Muscle of leg (tissue), 11 donors: ENCODE results near the gene CYFIP2. TPM values are rescaled to one million over a fixed set of nuclear protein-coding genes. Genes with fewer than 3 reads are reported as not detected.
A peak's percentile ranks its signal among the peaks of the same experiment; 100 is the strongest.

Source experiments
- DNase-seq: peaks from one replicate; pipeline ENCODE4 v3.0.0; 2013
- H3K27ac ChIP-seq: one replicate; pipeline ENCODE4 v1.5.1; 2013; ENCODE audit warnings: mild to moderate bottlenecking, low read length, control low read depth
- H3K27me3 ChIP-seq: one replicate; pipeline ENCODE4 v1.6.1; 2013; ENCODE audit warnings: low read length; ENCODE audit not compliant: control insufficient read depth, insufficient read depth
- H3K36me3 ChIP-seq: one replicate; pipeline ENCODE4 v1.6.1; 2013; ENCODE audit warnings: low read length; ENCODE audit not compliant: control insufficient read depth, insufficient read depth
- H3K4me1 ChIP-seq: one replicate; pipeline ENCODE4 v1.6.1; 2013; ENCODE audit warnings: low read length; ENCODE audit not compliant: control insufficient read depth, insufficient read depth
- H3K4me3 ChIP-seq: one replicate; pipeline ENCODE4 v1.5.1; 2013; ENCODE audit warnings: low read length, control low read depth
- H3K9me3 ChIP-seq: replicated peaks from 2 replicates; pipeline ENCODE4 v1.6.1; 2013; ENCODE audit warnings: low read depth, low read length; ENCODE audit not compliant: control insufficient read depth
- WGBS: methylation state at CpG from one replicate; pipeline ENCODE4 v1.1.5; 2013; ENCODE audit warnings: missing lambda C conversion rate; ENCODE audit not compliant: insufficient coverage; 5-methylcytosine and 5-hydroxymethylcytosine counted together
- polyA plus RNA-seq, 8 donors: library from polyadenylated mRNA; unstranded; fragments of 120-200 nt; gene quantifications; one replicate each; pipeline versions ENCODE4 v1.2.1 to v1.2.3, GENCODE V29; 2013; ENCODE audit warnings: inconsistent platforms in 1 of 8, low replicate concordance in 1 of 8; ENCODE audit not compliant: insufficient read length in 8 of 8, insufficient read depth in 1 of 8
- total RNA-seq: library from RNA; stranded (reverse); fragments of 120-200 nt; gene quantifications from one replicate; pipeline ENCODE4 v1.2.4, GENCODE V29; 2013

Gene CYFIP2
- total and polyA plus RNA-seq, 9 donors = 3.0 to 7.8 (median 4.4) TPM

- H3K4me1 ChIP-seq = peaks cover 11% of the 10 kb centered on the region
- no peaks in the 10 kb centered on the region for H3K36me3 ChIP-seq
- DNase-seq = peak; percentile 63
- WGBS = 0% methylated on average over 1 of the region's 6 CpGs
- no peak overlapping the region for H3K27ac ChIP-seq
- H3K4me3 ChIP-seq = no peak overlapping the region
- no peaks in the 10 kb centered on the region for H3K9me3 ChIP-seq
- H3K27me3 ChIP-seq = no peaks in the 10 kb centered on the region
Observed at GRCh38 chr5:157370967-157371366, 105.0 kb downstream of the CYFIP2 start.

GRCh38 chr5:157371655-157372471, 105.9 kb downstream of the CYFIP2 start:
- WGBS = no CpG with 5 or more reads among the region's 5 CpGs
- H3K27me3 ChIP-seq = no peaks in the 10 kb centered on the region
- no peak overlapping the region for H3K27ac ChIP-seq
- no peak overlapping the region for H3K4me3 ChIP-seq
- no peaks in the 10 kb centered on the region for H3K9me3 ChIP-seq
- peaks cover 9% of the 10 kb centered on the region for H3K4me1 ChIP-seq
- H3K36me3 ChIP-seq = no peaks in the 10 kb centered on the region
- DNase-seq = no peak

DNA sequence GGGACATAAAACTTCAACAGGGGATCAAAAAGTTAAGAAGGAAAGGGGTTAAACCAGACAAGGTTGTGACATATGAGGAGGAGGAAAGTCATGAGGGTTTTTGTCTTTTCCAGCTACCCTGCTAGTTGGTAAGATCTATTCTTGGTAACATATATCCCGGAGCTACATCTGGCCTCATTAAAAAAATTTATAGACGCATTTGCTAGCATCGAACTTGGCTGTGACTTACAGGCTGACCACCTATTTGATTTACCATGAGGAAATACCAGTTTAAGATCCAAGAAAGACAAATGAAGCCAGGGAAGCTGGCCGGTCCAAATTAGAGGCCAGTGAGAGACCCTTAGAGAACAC, 106.5 kb downstream of the CYFIP2 start:
- peaks cover 7% of the 10 kb centered on the region for H3K4me1 ChIP-seq
- H3K27me3 ChIP-seq = no peaks in the 10 kb centered on the region
- H3K9me3 ChIP-seq = no peaks in the 10 kb centered on the region
- H3K36me3 ChIP-seq = no peaks in the 10 kb centered on the region
- no peak overlapping the region for H3K27ac ChIP-seq
- H3K4me3 ChIP-seq = no peak overlapping the region
- 10% methylated on average over 2 of the region's 4 CpGs for WGBS
- no peak for DNase-seq

DNA sequence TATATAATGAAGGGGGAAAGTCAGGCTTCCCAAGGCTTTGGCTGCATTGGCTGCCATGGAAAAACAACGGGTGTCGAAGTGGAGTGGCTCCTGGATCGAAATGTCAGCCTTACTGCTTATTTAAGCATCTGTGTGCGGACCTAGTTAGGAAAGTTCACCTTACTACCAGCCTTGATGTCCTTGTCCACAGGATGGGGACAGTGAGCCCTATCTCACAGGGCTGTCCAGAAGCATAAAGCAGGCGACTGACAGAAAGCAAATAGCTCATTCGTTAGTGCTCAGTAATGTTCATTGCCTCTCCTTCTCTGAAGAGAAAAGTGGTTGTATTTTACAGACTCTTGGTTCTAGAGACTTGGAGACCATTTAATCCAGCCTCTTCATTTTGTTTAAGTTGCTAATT, 112.6 kb downstream of the CYFIP2 start:
- peaks cover 3% of the 10 kb centered on the region for H3K4me1 ChIP-seq
- DNase-seq = no peak
- H3K27me3 ChIP-seq = no peaks in the 10 kb centered on the region
- 88% methylated on average over 3 of the region's 6 CpGs for WGBS
- H3K27ac ChIP-seq = no peak overlapping the region
- H3K9me3 ChIP-seq = no peaks in the 10 kb centered on the region
- H3K36me3 ChIP-seq = no peaks in the 10 kb centered on the region
- H3K4me3 ChIP-seq = no peak overlapping the region

DNA sequence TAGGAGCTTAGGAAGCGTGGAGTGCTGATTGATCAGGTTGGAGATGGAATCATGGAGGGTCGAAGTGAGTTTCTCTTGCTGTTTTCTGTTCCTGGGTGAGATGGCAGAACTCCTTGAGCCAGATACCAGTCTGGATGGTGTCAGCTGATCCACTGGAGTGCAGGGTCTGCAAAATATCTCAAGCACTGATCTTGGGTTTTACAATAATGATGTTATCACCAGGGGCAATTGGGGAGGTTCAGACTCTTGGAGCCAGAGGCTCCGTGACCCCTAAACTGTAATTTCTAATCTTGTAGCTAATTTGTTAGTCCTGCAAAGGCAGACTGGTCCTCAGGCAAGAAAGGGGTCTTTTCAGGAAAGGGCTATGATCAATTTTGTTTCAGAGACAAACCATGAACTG, 114.1 kb downstream of the CYFIP2 start:
- WGBS = 91% methylated on average over 3 of the region's 3 CpGs
- Histone ChIP-seq H3K27me3 (no peaks in the 10 kb centered on the region), H3K9me3 (no peaks in the 10 kb centered on the region), H3K27ac (no peak overlapping the region), H3K4me3 (no peak overlapping the region), H3K36me3 (no peaks in the 10 kb centered on the region), H3K4me1 (peaks cover 9% of the 10 kb centered on the region)
- DNase-seq = no peak

- Histone ChIP-seq H3K27ac (no peak overlapping the region), H3K9me3 (no peaks in the 10 kb centered on the region), H3K27me3 (no peaks in the 10 kb centered on the region), H3K36me3 (no peaks in the 10 kb centered on the region), H3K4me3 (no peak overlapping the region), H3K4me1 (peaks cover 14% of the 10 kb centered on the region)
- no peak for DNase-seq
- WGBS = 86% methylated on average over 1 of the region's 4 CpGs
Observed at GRCh38 chr5:157381746-157382145, 115.8 kb downstream of the CYFIP2 start.

GRCh38 chr5:157382996-157383800, 117.3 kb downstream of the CYFIP2 start:
- Histone ChIP-seq H3K27ac (no peak overlapping the region), H3K4me1 (peaks cover 24% of the 10 kb centered on the region), H3K4me3 (no peak overlapping the region), H3K27me3 (no peaks in the 10 kb centered on the region), H3K36me3 (no peaks in the 10 kb centered on the region), H3K9me3 (no peaks in the 10 kb centered on the region)
- DNase-seq = no peak
- WGBS = 65% methylated on average over 2 of the region's 11 CpGs

GRCh38 chr5:157384971-157385709, 119.2 kb downstream of the CYFIP2 start:
- H3K9me3 ChIP-seq = no peaks in the 10 kb centered on the region
- DNase-seq = peak; percentile 95
- peak overlapping the region; percentile 62 for H3K27ac ChIP-seq
- no peaks in the 10 kb centered on the region for H3K27me3 ChIP-seq
- H3K36me3 ChIP-seq = no peaks in the 10 kb centered on the region
- no peak overlapping the region for H3K4me3 ChIP-seq
- peaks cover 24% of the 10 kb centered on the region for H3K4me1 ChIP-seq
- WGBS = no CpG with 5 or more reads among the region's 4 CpGs

DNA sequence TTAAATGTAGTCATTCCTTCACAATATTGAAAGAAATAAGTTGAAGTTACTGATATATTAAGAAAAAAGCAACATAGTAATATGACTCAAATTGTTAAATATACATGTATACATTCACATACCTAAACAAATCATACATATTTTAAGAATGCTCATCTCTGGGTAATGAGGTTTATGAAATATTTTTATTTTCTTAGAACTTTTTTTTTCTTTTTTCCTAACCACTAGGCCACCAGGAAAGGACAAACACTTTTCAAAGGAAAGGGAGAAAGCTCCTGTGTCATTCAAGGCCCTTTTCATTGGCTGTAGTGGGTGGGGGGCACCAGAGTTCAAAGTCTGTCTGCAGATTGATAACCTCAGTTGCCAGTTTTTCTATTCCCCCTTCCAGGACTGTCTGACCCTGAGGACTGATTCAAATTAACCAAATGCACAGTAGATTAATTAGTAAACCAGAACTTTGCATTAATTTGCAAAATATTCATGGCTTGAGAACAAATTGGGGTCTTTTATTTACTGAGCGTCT, 121.2 kb downstream of the CYFIP2 start:
- no CpG with 5 or more reads among the region's 1 CpG for WGBS
- peak overlapping the region; percentile 74 for H3K27ac ChIP-seq
- H3K4me1 ChIP-seq = peaks cover 24% of the 10 kb centered on the region

GRCh38 chr5:157387683-157388093, 121.8 kb downstream of the CYFIP2 start:
- peak overlapping the region; percentile 60 for H3K27ac ChIP-seq
- H3K4me3 ChIP-seq = no peak overlapping the region
- H3K9me3 ChIP-seq = no peaks in the 10 kb centered on the region
- peak; percentile 93 for DNase-seq
- H3K4me1 ChIP-seq = peaks cover 24% of the 10 kb centered on the region
- H3K27me3 ChIP-seq = no peaks in the 10 kb centered on the region
- WGBS = 10% methylated on average over 3 of the region's 3 CpGs
- H3K36me3 ChIP-seq = no peaks in the 10 kb centered on the region

More for the DNA sequence above, 121.2 kb downstream of the CYFIP2 start:
- Histone ChIP-seq H3K9me3 (no peaks in the 10 kb centered on the region), H3K36me3 (no peaks in the 10 kb centered on the region), H3K27me3 (no peaks in the 10 kb centered on the region), H3K4me3 (no peak overlapping the region)
- DNase-seq = no peak
